Retinal pigment epithelial cell (primary cell): ENCODE measurements around the gene WDR27.
"Not testable (repeated sequence)": the region's sequence is repeated elsewhere in the genome, so short reads cannot be mapped to it uniquely, and the experiment has no call there.

Experiments
- DNase-seq: peaks from one replicate; pipeline ENCODE4 v3.0.0-alpha.2; 2010; ENCODE audit warnings: low read depth
- H3K4me3 ChIP-seq: 2 replicates; pipeline ENCODE4 v1.5.1; 2011; ENCODE audit warnings: mild to moderate bottlenecking, low read length, control low read depth, moderate library complexity
- CTCF ChIP-seq: conservative IDR thresholded peaks from 2 replicates; pipeline ENCODE4 v1.5.1; 2011; ENCODE audit warnings: low read depth, low read length, control low read depth, inconsistent platforms

The WDR27 gene

GRCh38 chr6:169513478-169514193, 188.2 kb downstream of the WDR27 start:
- no peak for TF ChIP-seq CTCF
- DNase-seq, result no peak
- H3K4me3 ChIP-seq, result no peak overlapping the region

- not testable (repeated sequence) for H3K4me3 ChIP-seq, DNase-seq
Measured at GRCh38 chr6:169511785-169512184, 190.0 kb downstream of the WDR27 start.

GRCh38 chr6:169510871-169511270, 191.0 kb downstream of the WDR27 start:
- H3K4me3 ChIP-seq, result no peak overlapping the region
- no peak for TF ChIP-seq CTCF
- no peak for DNase-seq

GRCh38 chr6:169508452-169508851, 193.4 kb downstream of the WDR27 start:
- TF ChIP-seq CTCF, result no peak
- H3K4me3 ChIP-seq, result no peak overlapping the region

GRCh38 chr6:169503422-169504152, 198.2 kb downstream of the WDR27 start:
- no peak overlapping the region for H3K4me3 ChIP-seq
- TF ChIP-seq CTCF, result no peak
- DNase-seq, result no peak

More at GRCh38 chr6:169508452-169508851, 193.4 kb downstream of the WDR27 start:
- DNase-seq, result no peak

GRCh38 chr6:169502445-169502844, 199.4 kb downstream of the WDR27 start:
- no peak for TF ChIP-seq CTCF
- DNase-seq, result no peak
- no peak overlapping the region for H3K4me3 ChIP-seq

- H3K4me3 ChIP-seq, result no peak overlapping the region
- no peak for TF ChIP-seq CTCF
Measured at GRCh38 chr6:169501777-169502313, 200.0 kb downstream of the WDR27 start.

More at GRCh38 chr6:169501777-169502313, 200.0 kb downstream of the WDR27 start:
- DNase-seq, result no peak
